A673 (cell line): ENCODE data around the gene MGAT5.

Source experiments
- CTCF ChIP-seq: fragments of 300-800, 200-600 bp; sonication (generic); conservative IDR thresholded peaks from 2 replicates; pipeline ENCODE4 v1.5.1; 2017; ENCODE audit warnings: low read depth, mild to moderate bottlenecking, antibody characterized with exemption, low read length, moderate library complexity, mixed read lengths
- EZH2 ChIP-seq: fragments of 200-600 bp; sonication (generic); IDR thresholded peaks from 2 replicates; pipeline ENCODE4 v1.6.1; 2017; ENCODE audit warnings: borderline replicate concordance, low read depth, mild to moderate bottlenecking, mixed read lengths, antibody characterized with exemption, low read length; ENCODE audit not compliant: poor library complexity, severe bottlenecking

GRCh38 chr2:134454931-134455330, 201.1 kb downstream of the MGAT5 start:
- TF ChIP-seq CTCF (no peak), EZH2 (no peak)
